Measurements from ENCODE around the gene ZNF770.

GRCh38 chr15:34942363-34942762 lies 45.7 kb downstream of the ZNF770 start:
- TF ChIP-seq CTCF (IDR thresholded peaks at IDR 0.05) (no peak), POLR2A (IDR thresholded peaks at IDR 0.05) (no peak)
